GM21528 (cell line): ENCODE measurements around the gene IL1A.

Source experiments
- ATAC-seq: cut with Tn5 transposase; IDR thresholded peaks from one replicate; pipeline ENCODE4 v1.9.1; 2021; ENCODE audit warnings: mild to moderate bottlenecking, moderate library complexity; ENCODE audit not compliant: unreplicated experiment, low FRiP score

The IL1A gene

DNA sequence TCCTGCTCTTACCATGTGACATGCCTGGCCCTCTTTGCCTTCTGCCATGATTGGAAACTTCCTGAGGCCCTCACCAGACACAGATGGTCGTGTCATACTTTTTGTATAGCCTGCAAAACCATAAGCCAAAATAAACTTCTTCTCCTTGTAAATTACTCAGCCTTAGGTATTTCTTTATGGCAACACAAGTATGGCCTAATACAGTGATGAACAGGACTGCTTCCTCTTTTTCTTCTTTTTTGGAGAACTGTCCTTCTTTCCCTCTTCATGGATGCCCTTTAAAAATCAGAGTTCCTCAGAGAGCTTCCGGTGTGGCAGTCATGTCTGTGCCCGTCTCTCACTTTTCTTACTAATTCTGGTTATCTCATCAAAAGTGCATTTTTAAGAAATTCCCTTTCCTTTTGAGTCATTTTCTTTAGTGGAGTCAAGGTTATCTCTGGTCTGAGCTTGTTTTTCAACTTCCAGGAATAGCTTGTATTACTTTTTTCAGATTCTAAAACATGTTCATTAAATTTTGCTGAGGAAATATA is 9.2 kb upstream of the IL1A start:
- ATAC-seq, result no peak

DNA sequence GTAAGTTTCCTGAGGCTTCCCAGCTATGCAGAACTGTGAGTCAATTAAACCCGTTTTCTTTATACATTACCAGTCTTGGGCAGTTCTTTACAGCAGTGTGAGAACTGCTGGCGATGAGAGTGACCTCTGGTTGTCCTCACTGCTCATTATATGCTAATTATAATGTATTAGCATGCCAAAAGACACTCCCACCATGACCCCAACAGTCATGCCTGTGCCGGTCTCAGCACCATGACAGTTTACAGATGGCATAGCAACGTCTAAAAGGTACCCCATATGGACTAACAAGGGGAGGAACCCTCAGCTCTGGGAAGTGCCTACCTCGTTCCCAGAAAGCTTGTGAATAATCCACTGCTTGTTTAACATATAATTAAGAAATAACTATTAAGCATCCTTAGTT is 8.1 kb upstream of the IL1A start:
- no peak for ATAC-seq

DNA sequence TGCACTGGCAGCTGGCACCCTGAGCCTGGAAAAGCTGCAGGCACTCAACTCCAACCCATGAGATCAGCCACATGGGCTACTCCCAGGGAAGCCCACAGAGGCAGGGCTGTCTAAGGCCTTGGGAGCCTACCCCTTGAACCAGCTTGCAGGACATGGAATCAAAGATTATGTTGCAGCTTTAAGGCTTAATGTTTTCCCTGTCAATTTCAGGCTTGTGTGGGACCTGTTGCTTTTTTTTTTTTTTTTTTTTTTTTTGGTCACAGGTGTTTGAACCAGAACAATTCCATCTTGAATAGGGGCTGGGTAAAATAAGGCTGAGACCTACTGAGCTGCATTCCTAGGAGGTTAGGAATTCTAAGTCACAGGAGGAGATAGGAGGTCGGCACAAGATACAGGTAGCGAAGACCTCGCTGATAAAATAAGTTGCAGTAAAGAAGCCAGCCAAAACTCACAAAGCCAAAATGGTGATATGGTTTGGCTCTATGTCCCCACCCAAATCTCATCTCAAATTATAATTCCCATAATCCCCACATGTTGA is 7.5 kb upstream of the IL1A start:
- no peak for ATAC-seq

DNA sequence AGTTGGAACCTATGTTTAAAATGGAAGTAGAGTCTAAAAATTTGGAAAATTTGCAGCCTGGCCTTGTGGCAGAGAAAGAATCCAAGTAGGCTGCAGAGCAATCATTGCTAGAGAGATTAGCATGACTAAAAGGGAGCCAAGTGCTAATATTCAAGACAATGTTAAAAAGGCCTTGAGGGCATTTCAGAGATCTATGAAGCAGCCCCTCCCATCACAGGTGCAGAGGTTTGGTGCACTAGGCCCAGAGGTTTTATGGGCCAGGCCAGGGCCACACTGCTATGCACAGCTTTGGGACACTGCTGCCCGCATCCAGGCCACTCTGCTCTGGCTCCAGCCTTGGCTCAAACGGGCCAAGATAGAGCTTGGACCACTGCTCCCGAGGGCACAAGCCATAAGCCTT is 6.7 kb upstream of the IL1A start:
- no peak for ATAC-seq

DNA sequence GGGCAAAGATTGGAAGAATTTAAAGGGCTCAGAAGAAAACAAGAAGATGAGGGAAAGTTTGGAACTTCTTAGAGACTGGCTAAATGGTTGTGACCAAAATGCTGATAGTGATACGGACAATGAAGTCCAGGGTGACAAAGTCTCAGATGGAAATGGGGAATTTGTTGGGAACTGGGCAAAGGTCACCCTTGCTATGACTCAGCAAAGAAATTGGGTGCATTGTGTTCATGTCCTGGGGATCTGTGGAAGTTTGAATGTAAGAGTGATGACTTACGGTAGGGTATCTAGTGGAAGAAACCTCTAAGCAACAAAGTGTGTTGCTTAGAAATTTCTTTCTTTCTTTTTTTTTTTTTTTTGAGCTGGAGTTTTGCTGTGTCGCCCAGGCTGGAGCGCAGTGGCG is 6.0 kb upstream of the IL1A start:
- no peak for ATAC-seq

DNA sequence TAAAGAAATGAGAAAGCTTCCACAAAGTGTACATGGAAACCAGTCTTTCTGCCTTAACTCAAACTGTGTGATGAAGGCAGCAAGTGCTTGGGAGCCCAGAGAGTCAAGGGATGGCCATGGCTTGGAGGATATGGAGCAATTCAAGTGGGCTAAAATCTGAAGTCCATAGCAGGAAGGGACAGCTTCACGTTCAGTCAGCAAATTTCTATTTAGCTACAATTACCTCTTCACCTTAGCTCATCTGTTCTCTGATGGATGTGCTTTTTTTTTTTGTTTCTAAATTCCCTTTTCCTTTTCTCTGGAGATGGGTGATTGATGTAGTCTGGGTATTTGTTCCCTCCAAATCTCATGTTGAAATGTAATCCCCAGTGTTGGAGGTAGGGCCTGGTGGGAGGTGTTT is 4.9 kb upstream of the IL1A start:
- ATAC-seq, result no peak

DNA sequence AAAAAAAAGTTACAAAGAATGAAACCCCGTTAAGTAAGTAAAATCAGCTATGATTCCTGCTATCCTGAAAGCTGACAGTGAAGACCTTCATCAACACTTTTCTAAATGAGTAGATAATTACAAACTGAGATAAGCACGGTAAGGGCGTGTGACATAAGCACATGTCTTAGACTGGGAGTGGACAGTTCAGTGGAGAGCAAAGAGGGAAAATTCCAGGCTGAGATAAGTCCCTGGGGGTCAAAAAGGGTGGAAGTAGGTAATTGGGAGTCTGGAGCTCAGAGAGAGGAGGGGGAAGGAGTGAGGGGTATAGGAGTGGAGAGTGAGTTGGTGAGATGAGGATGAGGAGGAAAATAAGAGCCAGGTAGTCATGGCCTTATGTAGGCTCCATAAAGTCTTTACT is 4.4 kb upstream of the IL1A start:
- no peak for ATAC-seq

DNA sequence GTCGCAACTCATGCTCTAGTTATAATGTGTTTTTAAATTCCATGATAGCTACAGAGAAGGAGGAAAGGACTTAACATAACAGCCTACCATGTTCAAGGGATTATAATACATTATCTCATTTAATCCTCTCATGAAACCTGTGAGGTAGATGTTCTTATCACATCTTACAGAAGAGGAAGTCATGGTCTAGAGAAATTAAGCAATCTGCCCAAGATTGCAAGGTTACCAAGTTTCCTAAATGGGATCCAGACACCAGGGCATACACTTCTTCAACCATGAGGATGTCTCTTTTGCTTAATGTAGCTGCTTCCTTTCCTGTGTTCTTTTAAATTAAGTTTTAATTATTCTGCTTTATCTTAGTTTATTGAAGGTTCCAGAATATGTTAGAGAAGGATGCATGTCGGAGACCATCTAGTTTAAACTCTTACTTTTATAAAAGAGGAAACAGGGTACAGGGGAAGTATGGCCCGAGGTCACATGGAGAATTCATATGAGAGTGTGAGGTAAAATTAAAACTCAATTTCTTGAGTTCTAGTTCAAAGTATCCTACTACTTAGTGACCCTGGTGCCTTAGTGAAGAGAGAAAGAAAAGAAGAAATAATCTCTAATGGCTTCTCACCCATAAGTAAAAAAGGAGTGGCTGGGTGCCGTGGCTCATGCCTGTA is 3.6 kb upstream of the IL1A start:
- ATAC-seq, result no peak

DNA sequence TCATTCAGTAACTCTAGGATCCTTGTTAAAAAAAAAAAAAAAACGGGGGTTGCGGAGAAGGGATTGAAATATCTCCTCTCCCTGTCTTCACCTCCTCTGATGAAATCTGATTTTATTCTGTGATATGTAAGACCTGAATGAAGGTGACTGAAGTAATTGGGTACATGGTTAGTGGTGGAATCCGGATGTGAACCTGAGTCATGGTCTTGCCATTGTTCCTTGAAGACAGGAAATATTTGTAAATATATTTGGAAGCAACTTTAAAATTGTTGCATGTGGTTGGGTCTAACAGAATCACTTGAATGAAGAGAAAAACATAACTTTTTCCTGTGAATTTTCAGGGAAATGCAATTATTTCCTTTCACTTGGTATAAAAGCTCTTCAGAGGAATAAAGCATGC is 3.0 kb upstream of the IL1A start:
- ATAC-seq, result no peak

DNA sequence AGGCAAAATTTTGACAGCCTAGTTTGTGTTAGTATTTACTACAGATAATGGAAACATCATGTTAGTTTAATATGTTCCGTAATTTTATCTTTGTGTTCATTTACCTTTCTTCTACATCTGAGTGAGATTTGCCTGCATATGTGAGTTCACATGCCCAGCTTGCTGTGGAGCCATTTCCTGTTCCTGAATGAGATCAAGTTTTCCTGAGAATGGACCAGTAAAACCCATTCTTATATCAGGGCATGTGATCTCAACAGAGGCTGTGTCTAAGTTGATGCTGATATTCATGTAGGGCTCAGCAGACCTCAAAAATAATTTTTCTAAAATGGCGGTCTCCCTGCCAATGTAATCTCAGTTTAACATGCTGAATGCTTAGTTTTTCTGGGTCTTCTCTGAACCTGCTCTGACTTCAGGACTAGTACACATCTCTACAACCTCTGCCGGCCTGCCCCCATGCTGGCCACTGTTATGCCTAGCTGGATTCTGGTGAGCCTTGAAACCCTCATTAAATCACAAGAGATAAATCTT is 1.0 kb downstream of the IL1A start:
- ATAC-seq, result no peak

DNA sequence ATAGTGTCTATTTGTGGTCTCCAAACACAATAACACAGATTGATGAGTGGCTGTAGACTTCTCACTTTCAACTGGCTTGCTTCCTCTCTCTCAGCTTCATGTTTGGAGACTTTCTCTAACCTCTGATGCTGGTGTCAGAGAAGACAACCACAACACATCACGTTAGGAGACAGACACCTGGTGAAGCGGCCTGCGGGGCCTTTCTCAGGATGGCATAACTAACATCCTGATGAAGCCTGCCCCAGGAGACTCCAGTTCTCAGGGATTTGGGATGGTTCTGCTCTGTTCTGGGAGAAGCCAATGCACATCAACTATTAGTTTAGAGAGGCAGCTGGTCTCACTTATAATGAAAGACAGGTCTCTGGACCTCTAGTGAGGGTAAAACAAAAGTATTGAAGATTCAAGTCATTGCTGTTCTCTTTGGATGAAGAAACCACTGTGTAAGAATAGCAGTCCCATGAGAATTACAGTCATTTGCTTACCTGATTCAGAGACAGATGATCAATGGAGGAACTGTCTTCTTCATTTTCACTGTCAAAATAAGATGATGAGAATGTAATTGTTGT is 2.0 kb downstream of the IL1A start:
- peak; percentile 80 for ATAC-seq

DNA sequence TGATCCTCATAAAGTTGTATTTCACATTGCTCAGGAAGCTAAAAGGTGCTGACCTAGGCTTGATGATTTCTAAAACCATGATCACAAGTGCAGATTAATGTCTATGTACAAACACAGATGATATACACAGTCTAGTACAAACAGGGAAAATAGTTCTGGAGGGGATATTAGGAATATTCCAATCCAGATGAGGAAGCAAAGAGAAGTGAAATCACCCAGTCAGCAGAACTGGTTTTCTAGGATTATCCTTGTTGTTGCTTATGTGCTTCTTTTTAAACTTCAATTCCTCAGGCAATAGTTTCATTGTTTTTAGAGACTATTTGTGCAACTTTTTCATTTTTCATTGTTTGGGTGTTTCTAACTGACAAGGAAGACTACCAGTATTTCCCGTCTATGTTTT is 4.7 kb downstream of the IL1A start:
- ATAC-seq, result no peak

DNA sequence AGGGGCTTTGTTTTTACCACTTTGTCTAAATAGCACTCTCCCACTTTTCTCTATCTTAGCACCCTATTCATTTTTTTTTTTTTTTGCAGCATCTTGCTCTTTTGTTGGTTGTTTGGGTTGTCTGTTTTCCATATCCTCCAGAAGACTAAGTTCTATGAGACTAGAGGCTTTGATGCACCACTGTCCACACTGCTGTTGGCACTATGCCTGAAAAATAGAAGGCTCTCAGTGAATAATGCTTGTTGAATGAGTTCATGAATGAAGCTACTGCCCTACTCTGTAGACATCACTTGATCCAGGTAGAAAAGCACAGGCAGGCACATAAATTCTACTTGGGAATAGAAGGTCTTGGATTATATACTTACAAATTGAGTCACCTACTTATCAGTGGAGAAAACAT is 7.3 kb downstream of the IL1A start:
- ATAC-seq, result no peak

DNA sequence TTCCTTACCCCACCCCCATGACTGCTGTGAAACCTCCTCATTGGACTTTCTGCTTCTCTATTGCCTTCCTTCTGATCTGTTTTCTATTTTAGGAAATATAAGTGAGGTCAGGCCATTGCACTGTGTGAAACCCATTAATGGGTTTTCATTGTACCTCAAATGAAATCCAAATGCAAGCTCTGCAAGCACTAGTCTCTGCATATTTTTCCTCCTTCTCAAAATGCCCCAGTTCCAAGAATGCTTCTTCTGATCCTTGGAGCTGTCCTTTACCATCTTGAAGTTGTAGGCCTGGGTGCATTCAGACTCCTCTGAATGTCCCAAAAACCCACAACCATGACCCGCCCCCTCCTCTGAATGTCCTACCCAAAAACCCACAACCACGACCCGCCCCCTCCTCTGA is 8.2 kb downstream of the IL1A start:
- ATAC-seq, result no peak

DNA sequence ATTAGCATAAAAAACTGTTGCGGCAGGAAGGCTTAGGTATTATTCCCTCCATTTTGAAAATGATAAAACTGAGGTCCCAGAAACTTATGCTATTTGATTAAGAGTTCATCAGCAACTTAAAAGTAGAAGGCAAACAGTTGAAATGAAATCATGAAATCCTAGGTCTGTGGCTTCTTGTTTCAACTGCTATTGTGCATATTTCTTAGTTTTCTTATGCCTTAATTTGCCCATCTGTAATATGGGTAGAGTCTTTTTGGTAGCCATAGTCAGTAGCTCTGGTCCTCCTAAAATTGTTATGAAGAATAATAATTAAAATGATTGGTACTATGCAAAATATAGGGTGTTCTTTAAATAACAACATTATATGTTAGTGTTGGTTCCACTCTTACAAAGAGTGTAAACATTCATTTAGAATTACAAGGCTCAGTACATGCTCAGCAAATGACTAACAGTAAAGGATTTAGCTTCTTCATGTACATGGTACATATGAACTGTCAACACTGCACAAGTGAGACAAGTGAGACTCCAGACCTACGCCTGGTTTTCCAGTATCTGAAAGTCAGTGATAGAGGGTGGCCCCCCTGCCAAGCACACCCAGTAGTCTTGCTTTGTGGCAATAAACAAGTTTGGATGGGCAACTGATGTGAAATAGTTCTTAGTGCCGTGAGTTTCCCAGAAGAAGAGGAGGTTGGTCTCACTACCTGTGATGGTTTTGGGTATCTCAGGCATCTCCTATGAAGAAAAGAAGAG is 9.6 kb downstream of the IL1A start:
- ATAC-seq, result no peak

DNA sequence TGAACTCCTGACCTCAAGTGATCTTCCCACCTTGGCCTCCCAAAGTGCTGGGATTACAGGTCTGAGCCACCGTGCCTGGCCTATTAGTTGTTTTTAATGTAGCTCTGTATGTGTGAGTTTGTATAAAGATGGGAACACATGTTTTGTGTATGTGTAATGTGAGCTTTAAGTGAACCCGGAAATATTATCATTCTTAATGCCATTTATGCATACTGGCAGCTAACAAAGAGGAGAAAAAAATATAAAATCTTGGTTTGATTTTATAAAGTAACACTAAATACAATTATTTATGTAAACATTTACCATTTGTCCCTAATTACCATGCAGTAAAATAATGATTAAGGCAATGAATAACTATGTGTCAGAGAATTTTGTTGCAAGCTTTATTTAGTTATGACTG is 10.7 kb downstream of the IL1A start:
- ATAC-seq, result no peak

DNA sequence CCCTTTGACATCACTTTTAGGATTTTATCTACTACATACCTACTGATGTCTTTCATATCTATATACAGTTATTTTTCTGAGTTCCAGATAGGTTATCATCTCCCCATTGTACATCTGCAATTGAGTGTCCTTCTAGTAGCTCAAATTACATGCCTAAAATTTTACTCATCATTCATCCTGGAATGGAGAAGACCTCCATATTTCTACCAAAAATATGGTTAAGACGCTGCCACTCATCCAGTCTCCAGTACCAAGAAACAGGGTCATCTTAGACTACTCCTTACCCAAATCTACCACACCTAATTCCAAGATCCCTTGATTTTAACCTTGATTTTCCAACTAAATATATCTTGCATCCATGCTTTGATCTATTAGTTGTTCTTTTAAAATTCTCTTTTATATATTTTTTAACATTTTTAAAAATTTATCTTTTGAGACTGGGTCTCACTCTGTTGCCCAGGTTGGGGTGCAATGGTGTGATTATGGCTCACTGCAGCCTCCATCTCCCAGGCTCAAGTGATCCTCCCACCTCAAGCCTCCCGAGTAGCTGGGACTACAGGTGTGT is 11.3 kb downstream of the IL1A start:
- ATAC-seq, result no peak

DNA sequence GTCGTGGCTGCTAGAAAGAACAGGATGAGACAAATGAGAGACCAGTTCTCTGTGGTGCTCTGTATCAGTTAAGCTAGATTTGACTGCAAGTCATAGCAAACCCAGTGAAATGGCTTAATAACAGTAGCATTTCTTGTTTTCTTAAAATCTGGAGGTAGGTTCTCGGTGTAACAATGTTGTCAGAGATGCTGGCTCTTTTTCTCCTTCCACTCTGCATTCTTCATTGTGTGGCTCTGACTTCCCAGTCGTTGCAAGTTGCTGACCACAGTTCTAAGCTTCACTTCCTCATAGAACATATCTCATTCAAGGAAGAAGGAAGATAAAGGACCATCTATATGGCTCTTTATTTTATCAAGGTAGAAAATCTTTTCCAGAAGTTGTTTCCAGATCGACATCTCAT is 12.0 kb downstream of the IL1A start:
- no peak for ATAC-seq

DNA sequence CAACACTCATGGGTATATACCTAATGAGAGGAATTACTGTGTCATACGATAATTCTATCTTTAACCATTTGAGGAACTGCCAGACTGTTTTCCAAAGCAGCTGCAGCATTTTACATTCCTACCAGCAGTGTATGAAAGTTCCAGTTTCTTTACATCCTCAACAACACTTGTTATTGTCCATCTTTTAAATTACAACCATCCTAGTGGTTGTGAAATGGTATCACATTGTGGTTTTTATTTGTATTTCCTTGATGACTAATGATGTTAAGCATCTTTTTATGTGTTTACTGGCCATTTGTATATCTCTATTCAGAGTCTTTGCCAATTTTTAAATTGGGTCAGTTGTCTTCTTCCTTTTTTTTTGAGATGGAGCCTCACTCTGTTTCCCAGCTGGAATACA is 15.9 kb downstream of the IL1A start:
- no peak for ATAC-seq

DNA sequence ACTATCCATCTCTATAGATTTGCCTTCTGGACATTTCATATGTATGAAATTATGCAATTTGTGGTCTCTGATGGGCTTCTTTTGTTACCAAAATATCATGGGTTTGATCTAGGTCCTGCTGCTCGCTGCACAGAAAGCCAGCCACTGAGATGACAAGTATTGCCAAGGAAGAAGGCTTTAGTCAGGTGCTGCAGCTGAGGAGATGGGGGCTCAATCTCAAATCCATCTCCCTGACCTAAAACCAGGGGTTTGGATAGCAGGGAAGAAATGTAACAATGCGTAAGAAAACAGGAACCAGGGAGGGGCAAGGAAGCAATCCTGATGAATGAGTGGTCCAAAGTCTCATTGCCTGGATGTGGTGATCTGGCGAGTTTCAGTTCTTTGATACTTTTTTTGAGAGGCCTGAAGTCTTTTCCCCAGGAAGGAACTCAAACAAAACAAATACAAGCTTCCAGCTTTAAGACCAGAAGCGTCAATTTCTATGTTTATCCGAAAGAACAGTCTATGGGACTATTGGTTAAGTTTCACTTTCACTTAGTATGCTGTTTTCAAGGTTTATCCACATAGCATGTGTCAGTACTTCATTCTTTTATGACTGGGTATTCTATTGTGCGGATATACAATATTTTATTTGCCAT is 16.5 kb downstream of the IL1A start:
- no peak for ATAC-seq

DNA sequence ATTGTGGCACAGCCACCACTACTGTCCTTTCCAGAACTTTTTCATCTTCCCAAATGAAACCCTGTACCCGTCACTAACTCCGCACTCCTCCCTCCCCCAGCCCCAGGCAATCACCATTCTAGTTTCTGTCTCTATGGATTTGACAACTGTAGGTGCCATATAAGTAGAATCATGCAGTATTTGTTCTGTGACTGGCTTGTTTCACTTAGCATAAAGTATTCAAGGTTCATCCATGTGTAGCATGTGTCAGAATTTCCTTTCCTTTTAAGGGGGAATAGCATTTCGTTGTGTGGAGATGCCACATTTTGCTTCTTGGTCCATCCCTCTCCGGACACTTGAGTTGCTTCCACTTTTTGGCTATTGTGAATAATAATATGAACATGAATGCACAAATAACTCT is 19.0 kb downstream of the IL1A start:
- ATAC-seq, result no peak
